Inflammatory macrophage (primary cell): ENCODE data around the gene HYLS1.

Experiments
- DNase-seq, 2 donors: peaks; one replicate each; pipeline ENCODE4 v3.0.0-alpha.2; 2020 to 2022

HYLS1 gene

GRCh38 chr11:125934473-125934872 lies 47.0 kb downstream of the HYLS1 start:
- no peak for DNase-seq

GRCh38 chr11:125935056-125935455 lies 47.6 kb downstream of the HYLS1 start:
- no peak for DNase-seq

GRCh38 chr11:125935618-125936199 lies 48.2 kb downstream of the HYLS1 start:
- DNase-seq = no peak

- DNase-seq = no peak
Observed at GRCh38 chr11:125938418-125938817, 51.0 kb downstream of the HYLS1 start.

- DNase-seq = no peak
Observed at GRCh38 chr11:125939081-125939521, 51.6 kb downstream of the HYLS1 start.

GRCh38 chr11:125940145-125940544 lies 52.7 kb downstream of the HYLS1 start:
- DNase-seq = no peak

- no peak for DNase-seq
Observed at GRCh38 chr11:125941267-125941618, 53.8 kb downstream of the HYLS1 start.

- DNase-seq = no peak
Observed at GRCh38 chr11:125941619-125942611, 54.4 kb downstream of the HYLS1 start.

- DNase-seq = no peak
Observed at GRCh38 chr11:125942771-125943428, 55.4 kb downstream of the HYLS1 start.

GRCh38 chr11:125943661-125944349 lies 56.3 kb downstream of the HYLS1 start:
- no peak for DNase-seq

GRCh38 chr11:125944350-125945010 lies 57.0 kb downstream of the HYLS1 start:
- DNase-seq = no peak

GRCh38 chr11:125945011-125945796 lies 57.7 kb downstream of the HYLS1 start:
- no peak for DNase-seq

GRCh38 chr11:125945797-125946520 lies 58.5 kb downstream of the HYLS1 start, which contains the start of gene VSIG10L2:
TSS of gene VSIG10L2 (plus strand) at chr11:125946044. CDS start at chr11:125946056, 12 bp downstream.
- DNase-seq = no peak

- DNase-seq = no peak
Observed at GRCh38 chr11:125946712-125947418, 59.4 kb downstream of the HYLS1 start.

- DNase-seq = no peak
Observed at GRCh38 chr11:125947419-125948277, 60.2 kb downstream of the HYLS1 start.

- DNase-seq = no peak
Observed at GRCh38 chr11:125948278-125949051, 61.0 kb downstream of the HYLS1 start.

- DNase-seq = no peak
Observed at GRCh38 chr11:125949271-125950177, 62.1 kb downstream of the HYLS1 start.
